Fibroblast of mammary gland (primary cell): ENCODE measurements around the gene ZNF282.
A peak's percentile ranks its signal among the peaks of the same experiment; 100 is the strongest.

ENCODE experiments used
- DNase-seq: peaks from one replicate; pipeline ENCODE4 v3.0.0-alpha.2; 2010; ENCODE audit warnings: low read depth
- H3K4me3 ChIP-seq: 2 replicates; pipeline ENCODE4 v1.5.1; 2011; ENCODE audit warnings: low read depth, mild to moderate bottlenecking, low read length, moderate library complexity; ENCODE audit not compliant: control insufficient read depth
- CTCF ChIP-seq: conservative IDR thresholded peaks from 2 replicates; pipeline ENCODE4 v1.5.1; 2011; ENCODE audit warnings: low read depth, low read length, inconsistent platforms; ENCODE audit not compliant: control insufficient read depth, insufficient read depth

The ZNF282 gene

GRCh38 chr7:149195180-149196150 lies at the start of gene ZNF282:
ZNF282 (plus strand) TSS chr7:149195546; CDS start chr7:149195590, 44 bp downstream.
- peak; percentile 53 for TF ChIP-seq CTCF
- DNase-seq, result peak; percentile 84

GRCh38 chr7:149147072-149147751 lies 48.1 kb upstream of the ZNF282 start, which contains the start of gene ZNF398:
ZNF398 (plus strand) TSS chr7:149147453; CDS start chr7:149147743, 290 bp downstream.
- DNase-seq, result peak; percentile 70
- TF ChIP-seq CTCF, result no peak

More at GRCh38 chr7:149195180-149196150, at the start of gene ZNF282:
- H3K4me3 ChIP-seq, result peak within 1 kb of the TSS; percentile 83

GRCh38 chr7:149147752-149148653 lies 47.3 kb upstream of the ZNF282 start:
- TF ChIP-seq CTCF, result no peak
- peak overlapping the region; percentile 76 for H3K4me3 ChIP-seq
- DNase-seq, result peak; percentile 41

More at GRCh38 chr7:149147072-149147751, 48.1 kb upstream of the ZNF282 start, which contains the start of gene ZNF398:
- peak within 1 kb of the TSS; percentile 82 for H3K4me3 ChIP-seq

- no peak for TF ChIP-seq CTCF
- no peak for DNase-seq
- no peak overlapping the region for H3K4me3 ChIP-seq
These were observed 44.4 kb upstream of the ZNF282 start for GRCh38 chr7:149150981-149151380.

- H3K4me3 ChIP-seq, result no peak overlapping the region
- TF ChIP-seq CTCF, result no peak
- DNase-seq, result no peak
These were observed 42.0 kb upstream of the ZNF282 start for GRCh38 chr7:149153346-149153745.

GRCh38 chr7:149154056-149154455 lies 41.3 kb upstream of the ZNF282 start:
- DNase-seq, result no peak
- no peak overlapping the region for H3K4me3 ChIP-seq
- TF ChIP-seq CTCF, result no peak
